ENCODE results near the gene ENTR1.

GRCh38 chr9:136370037-136370436 is 40.4 kb downstream of the ENTR1 start:
- TF ChIP-seq POLR2A (IDR thresholded peaks at IDR 0.05; ENCODE audit: low read depth, low read length) (no peak), ELK1 (IDR thresholded peaks at IDR 0.05; ENCODE audit: borderline replicate concordance, low read depth, low read length) (no peak), RCOR1 (IDR thresholded peaks at IDR 0.05; ENCODE audit: insufficient replicate concordance, low read length) (no peak), CTCF (conservative IDR thresholded peaks at IDR 0.05; ENCODE audit: low read depth, low read length) (no peak), MXI1 (IDR thresholded peaks at IDR 0.05; ENCODE audit: borderline replicate concordance, low read depth, low read length) (no peak), BHLHE40 (IDR thresholded peaks at IDR 0.05; ENCODE audit: low read depth, low read length) (no peak), CEBPB (IDR thresholded peaks at IDR 0.05; ENCODE audit: low read depth, low read length) (no peak), USF2 (IDR thresholded peaks at IDR 0.05; ENCODE audit: low read depth, low read length) (no peak), RFX5 (IDR thresholded peaks at IDR 0.05; ENCODE audit: low read depth, low read length) (no peak), CHD1 (IDR thresholded peaks at IDR 0.05; ENCODE audit: low read depth, low read length) (no peak)

Data from IMR-90 (cell line).